Endodermal cell (in vitro differentiated cells): ENCODE measurements around the gene STK39. TPM values are rescaled to one million over a fixed set of nuclear protein-coding genes. Genes with fewer than 3 reads are reported as not detected.

Experiments used
- DNase-seq: peaks from one replicate; pipeline ENCODE4 v3.0.0-alpha.2; 2017
- H3K27ac ChIP-seq: 2 replicates; pipeline ENCODE4 v1.5.1; 2013; ENCODE audit warnings: mild to moderate bottlenecking, low read depth, low read length, moderate library complexity
- H3K27me3 ChIP-seq: 2 replicates; pipeline ENCODE4 v1.6.1; 2013; ENCODE audit warnings: mild to moderate bottlenecking, low read length, moderate library complexity; ENCODE audit not compliant: insufficient read depth, control insufficient read depth, poor library complexity, severe bottlenecking
- H3K36me3 ChIP-seq: 2 replicates; pipeline ENCODE4 v1.7.0; 2013; ENCODE audit warnings: mild to moderate bottlenecking, low read length, moderate library complexity; ENCODE audit not compliant: control insufficient read depth, insufficient read depth
- H3K4me1 ChIP-seq: one replicate; pipeline ENCODE4 v1.7.0; 2013; ENCODE audit warnings: low read length; ENCODE audit not compliant: control insufficient read depth, insufficient read depth
- H3K4me3 ChIP-seq: 2 replicates; pipeline ENCODE4 v1.5.1; 2013; ENCODE audit warnings: mild to moderate bottlenecking, low read length, moderate library complexity
- H3K9ac ChIP-seq: 2 replicates; pipeline ENCODE4 v1.6.1; 2013; ENCODE audit warnings: mild to moderate bottlenecking, low read length, moderate library complexity; ENCODE audit not compliant: poor library complexity, severe bottlenecking; ENCODE audit errors: extremely low read depth
- H3K9me3 ChIP-seq: 2 replicates; pipeline ENCODE4 v1.6.1; 2013; ENCODE audit warnings: mild to moderate bottlenecking, low read length, moderate library complexity; ENCODE audit not compliant: control insufficient read depth
- H3K27ac Mint-ChIP-seq: 2 replicates; pipeline ENCODE4 v1.8.0; 2020; ENCODE audit warnings: mixed read lengths
- H3K27me3 Mint-ChIP-seq: 2 replicates; pipeline ENCODE4 v1.8.0; 2021; ENCODE audit warnings: mild to moderate bottlenecking, mixed read lengths; ENCODE audit not compliant: insufficient read depth
- H3K36me3 Mint-ChIP-seq: 2 replicates; pipeline ENCODE4 v1.8.0; 2020; ENCODE audit warnings: low read depth, mixed read lengths
- H3K4me1 Mint-ChIP-seq: 2 replicates; pipeline ENCODE4 v1.8.0; 2020; ENCODE audit warnings: mixed read lengths
- H3K4me3 Mint-ChIP-seq: 2 replicates; pipeline ENCODE4 v1.8.0; 2020; ENCODE audit warnings: mild to moderate bottlenecking, moderate library complexity, mixed read lengths
- H3K9me3 Mint-ChIP-seq: 2 replicates; pipeline ENCODE4 v1.8.0; 2020; ENCODE audit warnings: mild to moderate bottlenecking, mixed read lengths
- CTCF ChIP-seq: fragments of 200-600 bp; sonication (generic); conservative IDR thresholded peaks from 2 replicates; pipeline ENCODE4 v1.5.0; 2021; ENCODE audit warnings: antibody characterized with exemption, mild to moderate bottlenecking
- WGBS, 2 experiments: methylation state at CpG; one replicate each; pipeline versions ENCODE4 v1.1.5 to v1.1.7; 2013; ENCODE audit warnings: missing lambda C conversion rate in 2 of 2, mixed read lengths in 1 of 2; ENCODE audit not compliant: insufficient coverage in 1 of 2, insufficient read length in 1 of 2; 5-methylcytosine and 5-hydroxymethylcytosine counted together
- total RNA-seq, 2 donors: library from RNA; stranded (reverse); fragmentation: NEBNext Ultra II Directional in 1 of 2; extraction: Animal tissue kit (Norgen Biotek cat#: 25700) in 1 of 2; gene quantifications; 2 replicates in 1 of 2; 3 replicates in 1 of 2; pipeline ENCODE4 v1.2.1, GENCODE V29; 2021

Gene STK39
- total RNA-seq, 2 donors from 2014 or later: 22.3 to 31.5 TPM

GRCh38 chr2:168138374-168138773 lies 109.0 kb downstream of the STK39 start:
- Histone ChIP-seq H3K4me1 (peaks cover 21% of the 10 kb centered on the region), H3K27me3 (no peaks in the 10 kb centered on the region), H3K4me3 (peak overlapping the region; percentile 61), H3K36me3 (no peaks in the 10 kb centered on the region), H3K9me3 (no peaks in the 10 kb centered on the region), H3K9ac (no peak overlapping the region), H3K27ac (peak overlapping the region; percentile 85)
- 67 to 79% methylated on average over 3 to 5 of the region's 5 CpGs for WGBS, 2 experiments
- Mint-ChIP-seq H3K36me3 (peaks cover 3% of the 10 kb centered on the region), H3K27ac (peak overlapping the region; percentile 92), H3K4me1 (peaks cover 35% of the 10 kb centered on the region), H3K4me3 (no peak overlapping the region), H3K27me3 (no peaks in the 10 kb centered on the region), H3K9me3 (no peaks in the 10 kb centered on the region)
- no peak for DNase-seq
- TF ChIP-seq CTCF: no peak

GRCh38 chr2:168137510-168138180 lies 109.8 kb downstream of the STK39 start:
- H3K27ac ChIP-seq: peak overlapping the region; percentile 85
- H3K36me3 ChIP-seq: no peaks in the 10 kb centered on the region
- H3K4me3 Mint-ChIP-seq: peak overlapping the region; percentile 21
- H3K4me1 Mint-ChIP-seq: peaks cover 35% of the 10 kb centered on the region
- peak overlapping the region; percentile 61 for H3K4me3 ChIP-seq
- no peaks in the 10 kb centered on the region for H3K27me3 Mint-ChIP-seq
- H3K4me1 ChIP-seq: peaks cover 21% of the 10 kb centered on the region
- TF ChIP-seq CTCF: no peak
- peaks cover 7% of the 10 kb centered on the region for H3K36me3 Mint-ChIP-seq
- H3K9me3 ChIP-seq: no peaks in the 10 kb centered on the region
- peak overlapping the region; percentile 92 for H3K27ac Mint-ChIP-seq
- H3K27me3 ChIP-seq: no peaks in the 10 kb centered on the region
- DNase-seq: peak; percentile 75
- WGBS, 2 experiments: 33 to 45% methylated on average over 2 to 3 of the region's 3 CpGs
- H3K9me3 Mint-ChIP-seq: no peaks in the 10 kb centered on the region
- H3K9ac ChIP-seq: peak overlapping the region; percentile 8

GRCh38 chr2:168136392-168136977 lies 110.9 kb downstream of the STK39 start:
- TF ChIP-seq CTCF: peak; percentile 81
- DNase-seq: no peak
- H3K27ac Mint-ChIP-seq: no peak overlapping the region
- peak overlapping the region; percentile 61 for H3K4me3 ChIP-seq
- H3K9me3 ChIP-seq: no peaks in the 10 kb centered on the region
- WGBS, 2 experiments: 50 to 58% methylated on average over 2 of the region's 2 CpGs
- no peaks in the 10 kb centered on the region for H3K9me3 Mint-ChIP-seq
- no peak overlapping the region for H3K27ac ChIP-seq
- peaks cover 7% of the 10 kb centered on the region for H3K36me3 Mint-ChIP-seq
- no peak overlapping the region for H3K9ac ChIP-seq
- no peaks in the 10 kb centered on the region for H3K36me3 ChIP-seq
- peaks cover 40% of the 10 kb centered on the region for H3K4me1 Mint-ChIP-seq
- no peak overlapping the region for H3K4me3 Mint-ChIP-seq
- no peaks in the 10 kb centered on the region for H3K27me3 Mint-ChIP-seq
- no peaks in the 10 kb centered on the region for H3K27me3 ChIP-seq
- H3K4me1 ChIP-seq: peaks cover 21% of the 10 kb centered on the region
